K562 (cell line): ENCODE data around the gene PTH2. TPM values are rescaled to one million over a fixed set of nuclear protein-coding genes. Genes with fewer than 3 reads are reported as not detected.

Source experiments
- ATAC-seq: fragments of 200-7000 bp; cut with Tn5 transposase; 3 replicates; pipeline ENCODE4 v1.9.1; 2020; ENCODE audit warnings: moderate library complexity
- BruUV-seq: library from RNA; stranded (reverse); fragments of 400-500 nt; replicated peaks from 2 replicates; lab custom pipeline; 2021; lab: Mats Ljungman, UMichigan
- CTCF ChIA-PET: fragments of 300-600 bp; formaldehyde crosslinking; extraction: SDS; loops from one replicate; lab custom pipeline; 2021; ENCODE audit warnings: low intra/inter-chr PET ratio; lab: Yijun Ruan, JAX
- POLR2A ChIA-PET: fragments of 300-600, 350-650 bp; sonication (Branson Sonifier 250); formaldehyde crosslinking; extraction: SDS; loops from one replicate; lab custom pipeline; 2021; ENCODE audit warnings: antibody characterized with exemption, inconsistent platforms; lab: Yijun Ruan, JAX
- DNase-seq, 4 experiments: peaks; one replicate each; pipeline versions ENCODE4 v3.0.0 to v3.0.0-alpha.2; 2011 to 2018; ENCODE audit warnings: low spot score in 3 of 4, mixed read lengths in 3 of 4; ENCODE audit errors: extremely low read depth in 1 of 4
- FAIRE-seq: peaks from 2 replicates; lab custom pipeline; 2011; peaks lifted over from hg19 to GRCh38; lab: Jason Lieb, UNC
- H2AFZ ChIP-seq: 2 replicates; pipeline ENCODE4 v1.6.0; 2011; ENCODE audit warnings: low read depth, low read length, control low read depth, inconsistent platforms
- H3K27ac ChIP-seq: fragments of 200-600 bp; 3 replicates; pipeline ENCODE4 v1.8.0; 2011; ENCODE audit warnings: low read depth, mild to moderate bottlenecking, control low read depth, inconsistent platforms, low read length, moderate library complexity, mixed read lengths; ENCODE audit errors: extremely low read depth
- H3K27me3 ChIP-seq, 2 experiments: fragments of 300-600 bp in 1 of 2; 2 replicates in 1 of 2; 3 replicates in 1 of 2; pipeline versions ENCODE4 v1.6.0 to v1.8.0; 2011; ENCODE audit warnings: inconsistent platforms in 2 of 2, low read length in 2 of 2, mild to moderate bottlenecking in 1 of 2, mixed read lengths in 1 of 2, moderate library complexity in 1 of 2; ENCODE audit not compliant: control insufficient read depth in 2 of 2, insufficient read depth in 2 of 2
- H3K36me3 ChIP-seq: fragments of 300-600 bp; 3 replicates; pipeline ENCODE4 v1.8.0; 2011; ENCODE audit warnings: mild to moderate bottlenecking, low read length, inconsistent platforms; ENCODE audit not compliant: control insufficient read depth, insufficient read depth
- H3K4me1 ChIP-seq, 2 experiments: fragments of 200-600 bp in 1 of 2; replicated peaks in 1 of 2; 2 replicates in 1 of 2; 3 replicates in 1 of 2; pipeline versions ENCODE4 v1.5.1 to v1.8.0; 2011; ENCODE audit warnings: inconsistent platforms in 2 of 2, low read length in 2 of 2, mild to moderate bottlenecking in 1 of 2, mixed read lengths in 1 of 2, moderate library complexity in 1 of 2; ENCODE audit not compliant: control insufficient read depth in 2 of 2, insufficient read depth in 2 of 2
- H3K4me2 ChIP-seq: 2 replicates; pipeline ENCODE4 v1.6.1; 2011; ENCODE audit warnings: low read length, control low read depth, inconsistent platforms, mixed read lengths; ENCODE audit not compliant: insufficient read depth
- H3K4me3 ChIP-seq: fragments of 200-600 bp; sonication (generic), shearing (Covaris generic); 2 replicates; pipeline ENCODE4 v1.5.1; 2016; ENCODE audit warnings: control low read depth, inconsistent platforms
- H3K79me2 ChIP-seq: fragments of 200-600 bp; 3 replicates; pipeline ENCODE4 v1.8.0; 2011; ENCODE audit warnings: low read length, inconsistent platforms; ENCODE audit not compliant: control insufficient read depth, insufficient read depth
- H3K9ac ChIP-seq, 2 experiments: 2 replicates each; pipeline versions ENCODE4 v1.6.0 to v1.6.1; 2011; ENCODE audit warnings: low read depth in 2 of 2, low read length in 2 of 2, control low read depth in 1 of 2, inconsistent platforms in 1 of 2, mild to moderate bottlenecking in 1 of 2, mixed read lengths in 1 of 2; ENCODE audit not compliant: insufficient read depth in 1 of 2
- H3K9me1 ChIP-seq: one replicate; pipeline ENCODE4 v1.6.0; 2011; ENCODE audit warnings: inconsistent platforms, mild to moderate bottlenecking, low read length, moderate library complexity; ENCODE audit not compliant: control insufficient read depth, insufficient read depth
- H3K9me3 ChIP-seq: replicated peaks from 2 replicates; pipeline ENCODE4 v1.5.1; 2011; ENCODE audit warnings: low read depth, low read length, inconsistent platforms; ENCODE audit not compliant: control insufficient read depth, insufficient read depth
- H4K20me1 ChIP-seq: replicated peaks from 2 replicates; pipeline ENCODE4 v1.6.1; 2011; ENCODE audit warnings: low read length, inconsistent platforms, mixed read lengths; ENCODE audit not compliant: control insufficient read depth, insufficient read depth
- FOXK2 ChIP-seq, 2 experiments: fragments of 450-650 bp; IDR thresholded peaks in 1 of 2; conservative IDR thresholded peaks in 1 of 2; 2 replicates each; pipeline ENCODE4 v1.6.1; 2016; ENCODE audit warnings: low read depth in 2 of 2, mild to moderate bottlenecking in 1 of 2
- RHOXF2B ChIP-seq: fragments of 250-450 bp; sonication (Bioruptor Pico); conservative IDR thresholded peaks from 2 replicates; pipeline ENCODE4 v1.5.1; 2021
- WGBS: fragments of 100-300 bp; shearing (Covaris generic); methylation state at CpG from one replicate; pipeline ENCODE4 v1.1.6; 2016; ENCODE audit warnings: low coverage, mixed read lengths; ENCODE audit not compliant: insufficient coverage; ENCODE audit errors: missing lambda C conversion rate; 5-methylcytosine and 5-hydroxymethylcytosine counted together
- in situ Hi-C: fragments of 300-500 bp; cut with MboI; formaldehyde crosslinking; loops from 4 replicates; pipeline ENCODE4 v1.15.0; 2018; ENCODE audit warnings: inconsistent platforms, mixed read lengths
- intact Hi-C: fragments of 100-400 bp; cut with micrococcal nuclease; formaldehyde crosslinking; loops from 2 replicates; pipeline ENCODE4 v1.14.2; 2022
- polyA plus RNA-seq, 8 experiments: library from polyadenylated mRNA; depleted of rRNA in 4 of 8; stranded (reverse) in 5 of 8; unstranded in 3 of 8; fragments of >200 nt; fragmentation: Nextera tagmentation in 2 of 8; fragmentation: Illumina TruSeq in 1 of 8; extraction: Ambion mirVana in 2 of 8; extraction: Trizol in 1 of 8; gene quantifications; 2 replicates each; pipeline versions ENCODE4 v1.2.1 to v1.2.3, GENCODE V29; 2011 to 2014; ENCODE audit warnings: inconsistent platforms in 1 of 8, missing spikeins in 1 of 8
- total RNA-seq, 7 experiments: library from RNA; depleted of rRNA in 6 of 7; stranded (reverse); fragments of >200 nt in 6 of 7; fragmentation: Illumina TruSeq in 2 of 7; extraction: Trizol in 2 of 7; gene quantifications; 2 replicates each; pipeline versions ENCODE4 v1.2.1 to v1.2.3, GENCODE V29; 2011 to 2021; ENCODE audit warnings: low replicate concordance in 1 of 7

The PTH2 gene
- total and polyA plus RNA-seq, 9 of the 15 experiments (the other 6 are each of a cell fraction or from before 2014, with no cell fraction given): 1.3 TPM; not detected in 8

GRCh38 chr19:49433240-49433901 lies 10.1 kb upstream of the PTH2 start:
- H4K20me1 ChIP-seq: no peaks in the 10 kb centered on the region
- ATAC-seq (no peak), FAIRE-seq (no peak), DNase-seq (no peak)
- no peaks in the 10 kb centered on the region; the same call in 2 of the 3 replicates for H3K36me3 ChIP-seq
- no peak overlapping the region for H2AFZ ChIP-seq
- BruUV-seq: no TSS peak
- H3K79me2 ChIP-seq: peaks cover 9% of the 10 kb centered on the region
- no peak overlapping the region for H3K9ac ChIP-seq
- intact Hi-C loops: no loop called here
- H3K4me1 ChIP-seq: peaks cover 32 to 69% of the 10 kb centered on the region in 2 experiments
- WGBS: 43% methylated on average over 17 of the region's 31 CpGs
- POLR2A ChIA-PET: interaction anchor here (1.5 kb wide), 1 partner anchor 10 kb away, joined by 3 read pairs; no protein-coding TSS in a partner anchor
- H3K27ac ChIP-seq: no peak overlapping the region
- CTCF ChIA-PET: no interaction called here
- no peak overlapping the region for H3K4me3 ChIP-seq
- no peaks in the 10 kb centered on the region for H3K27me3 ChIP-seq
- in situ Hi-C loops: no loop called here
- TF ChIP-seq RHOXF2B (CRISPR knock-in tag) (no peak), FOXK2 (conservative IDR thresholded peaks at IDR 0.05 in 1 of 2, IDR thresholded peaks at IDR 0.05 in 1 of 2; ENCODE audit: low read depth in 2 of 2) (no peak)
- no peak overlapping the region for H3K4me2 ChIP-seq
- no peaks in the 10 kb centered on the region for H3K9me1 ChIP-seq
- no peaks in the 10 kb centered on the region for H3K9me3 ChIP-seq
